Neural cell (in vitro differentiated cells): ENCODE data around the gene ZNF503. TPM values are rescaled to one million over a fixed set of nuclear protein-coding genes. Genes with fewer than 3 reads are reported as not detected.

Source experiments
- H2AFZ ChIP-seq: fragments of 200-600, 300-800 bp; sonication (generic), shearing (Covaris generic); 2 replicates; pipeline ENCODE4 v1.6.0; 2014; ENCODE audit warnings: low read depth, mild to moderate bottlenecking, antibody characterized with exemption, low read length, moderate library complexity
- H3F3A ChIP-seq: fragments of 200-600 bp; shearing (Covaris generic); 2 replicates; pipeline ENCODE4 v1.6.1; 2016; ENCODE audit warnings: mild to moderate bottlenecking, moderate library complexity, mixed read lengths, antibody characterized with exemption, low read length; ENCODE audit not compliant: insufficient read depth, poor library complexity, severe bottlenecking
- H3K27ac ChIP-seq: fragments of 200-600, 300-800 bp; sonication (generic), shearing (Covaris generic); 2 replicates; pipeline ENCODE4 v1.5.1; 2014; ENCODE audit warnings: mild to moderate bottlenecking, low read length, moderate library complexity
- H3K27me3 ChIP-seq: fragments of 300-800, 200-600 bp; sonication (generic), shearing (Covaris generic); 2 replicates; pipeline ENCODE4 v1.6.0; 2014; ENCODE audit warnings: mild to moderate bottlenecking, low read depth, low read length, moderate library complexity; ENCODE audit not compliant: insufficient read depth
- H3K36me3 ChIP-seq: fragments of 300-800, 200-600 bp; sonication (generic), shearing (Covaris generic); 2 replicates; pipeline ENCODE4 v1.5.1; 2014; ENCODE audit warnings: mild to moderate bottlenecking, antibody characterized with exemption, low read length, moderate library complexity; ENCODE audit not compliant: insufficient read depth
- H3K4me2 ChIP-seq: fragments of 300-800, 200-600 bp; sonication (generic), shearing (Covaris generic); 2 replicates; pipeline ENCODE4 v1.6.0; 2014; ENCODE audit warnings: mild to moderate bottlenecking, low read length
- H3K4me3 ChIP-seq: fragments of 300-800, 200-600 bp; sonication (generic), shearing (Covaris generic); 2 replicates; pipeline ENCODE4 v1.5.1; 2014; ENCODE audit warnings: mild to moderate bottlenecking, low read length, moderate library complexity
- H3K79me2 ChIP-seq: fragments of 200-600 bp; shearing (Covaris generic); replicated peaks from 2 replicates; pipeline ENCODE4 v1.6.0; 2014; ENCODE audit warnings: mild to moderate bottlenecking, low read length, moderate library complexity; ENCODE audit not compliant: insufficient read depth
- H3K9ac ChIP-seq: fragments of 300-800, 200-600 bp; sonication (generic), shearing (Covaris generic); 2 replicates; pipeline ENCODE4 v1.6.1; 2016; ENCODE audit warnings: mild to moderate bottlenecking, low read length, mixed read lengths
- H3K9me2 ChIP-seq: fragments of 200-600 bp; shearing (Covaris generic); 2 replicates; pipeline ENCODE4 v1.6.1; 2016; ENCODE audit warnings: mild to moderate bottlenecking, low read length, mixed read lengths; ENCODE audit not compliant: insufficient read depth
- H3K9me3 ChIP-seq: fragments of 200-600, 300-800 bp; sonication (generic), shearing (Covaris generic); 2 replicates; pipeline ENCODE4 v1.6.1; 2016; ENCODE audit warnings: mild to moderate bottlenecking, mixed run types, low read length, moderate library complexity, mixed read lengths
- H4K20me1 ChIP-seq: fragments of 200-600 bp; shearing (Covaris generic); 2 replicates; pipeline ENCODE4 v1.6.1; 2016; ENCODE audit warnings: mild to moderate bottlenecking, mixed run types; ENCODE audit not compliant: insufficient read depth
- CTCF ChIP-seq: fragments of 450-650 bp; IDR thresholded peaks from 2 replicates; pipeline ENCODE4 v1.5.1; 2014; ENCODE audit warnings: antibody characterized with exemption, mild to moderate bottlenecking, moderate library complexity; ENCODE audit not compliant: poor library complexity, severe bottlenecking
- EP300 ChIP-seq: fragments of 450-650 bp; conservative IDR thresholded peaks from 2 replicates; pipeline ENCODE4 v1.6.1; 2014; ENCODE audit warnings: antibody characterized with exemption, mild to moderate bottlenecking, moderate library complexity; ENCODE audit not compliant: poor library complexity, severe bottlenecking
- EZH2 ChIP-seq: fragments of 200-600, 300-800 bp; shearing (Covaris generic), sonication (generic); IDR thresholded peaks from 2 replicates; pipeline ENCODE4 v1.6.1; 2014; ENCODE audit warnings: antibody characterized with exemption, low read length, borderline replicate concordance, mild to moderate bottlenecking; ENCODE audit not compliant: insufficient read depth, poor library complexity, severe bottlenecking
- MXI1 ChIP-seq: fragments of 450-650 bp; conservative IDR thresholded peaks from 2 replicates; pipeline ENCODE4 v1.6.1; 2014; ENCODE audit warnings: antibody characterized with exemption, mild to moderate bottlenecking; ENCODE audit not compliant: poor library complexity, severe bottlenecking
- POLR2AphosphoS5 ChIP-seq: IDR thresholded peaks from 2 replicates; pipeline ENCODE4 v1.6.1; 2012
- RAD21 ChIP-seq: fragments of 450-650 bp; conservative IDR thresholded peaks from 2 replicates; pipeline ENCODE4 v1.6.1; 2014; ENCODE audit warnings: antibody characterized with exemption, mild to moderate bottlenecking, moderate library complexity
- REST ChIP-seq: IDR thresholded peaks from 2 replicates; pipeline ENCODE4 v1.6.1; 2012; ENCODE audit warnings: borderline replicate concordance
- SMC3 ChIP-seq: fragments of 450-650 bp; conservative IDR thresholded peaks from 2 replicates; pipeline ENCODE4 v1.6.1; 2014; ENCODE audit warnings: antibody characterized with exemption, mild to moderate bottlenecking, moderate library complexity; ENCODE audit not compliant: poor library complexity
- TAF1 ChIP-seq: IDR thresholded peaks from 2 replicates; pipeline ENCODE4 v1.6.1; 2012; ENCODE audit warnings: low read depth
- polyA plus RNA-seq: library from polyadenylated mRNA; depleted of rRNA; stranded (reverse); fragments of >200 nt; gene quantifications from 2 replicates; pipeline ENCODE4 v1.2.3, GENCODE V29; 2014

The ZNF503 gene
- polyA plus RNA-seq, 1 donor from 2014 or later, result 41.4 TPM

GRCh38 chr10:75410132-75411005, 8.8 kb upstream of the ZNF503 start:
- Histone ChIP-seq H2AFZ (no peak overlapping the region), H3K9ac (no peak overlapping the region), H3K9me3 (no peaks in the 10 kb centered on the region), H3K9me2 (no peaks in the 10 kb centered on the region), H3K4me2 (no peak overlapping the region), H3K27ac (no peak overlapping the region), H3K79me2 (peaks cover 46% of the 10 kb centered on the region), H3K27me3 (peaks cover 50% of the 10 kb centered on the region), H3F3A (no peaks in the 10 kb centered on the region), H3K4me3 (peak overlapping the region; percentile 94), H4K20me1 (no peaks in the 10 kb centered on the region), H3K36me3 (no peaks in the 10 kb centered on the region)
- TF ChIP-seq MXI1 (no peak), CTCF (no peak), EZH2 (no peak), RAD21 (no peak)

GRCh38 chr10:75408911-75409885, 7.6 kb upstream of the ZNF503 start:
- H3K27ac ChIP-seq, result peak overlapping the region; percentile 71
- H4K20me1 ChIP-seq, result no peaks in the 10 kb centered on the region
- H3K79me2 ChIP-seq, result peaks cover 57% of the 10 kb centered on the region
- peak overlapping the region; percentile 100 for H3K9ac ChIP-seq
- TF ChIP-seq SMC3 (peak; percentile 45), MXI1 (peak; percentile 31), RAD21 (peak; percentile 65), EZH2 (no peak), CTCF (peak; percentile 49), EP300 (no peak), REST (no peak), TAF1 (no peak), POLR2AphosphoS5 (peak; percentile 25)
- H3K36me3 ChIP-seq, result no peaks in the 10 kb centered on the region
- peak overlapping the region; percentile 90 for H3K4me2 ChIP-seq
- no peaks in the 10 kb centered on the region for H3K9me3 ChIP-seq
- no peaks in the 10 kb centered on the region for H3K9me2 ChIP-seq
- H3K4me3 ChIP-seq, result peak overlapping the region; percentile 94
- peaks cover 62% of the 10 kb centered on the region for H3K27me3 ChIP-seq
- no peak overlapping the region for H2AFZ ChIP-seq
- no peaks in the 10 kb centered on the region for H3F3A ChIP-seq
